HG03060 (cell line): ENCODE data around the gene TNFRSF21.

ENCODE experiments used
- ATAC-seq: cut with Tn5 transposase; IDR thresholded peaks from one replicate; pipeline ENCODE4 v1.9.1; 2021; ENCODE audit warnings: low read depth, moderate number of reproducible peaks; ENCODE audit not compliant: unreplicated experiment

The TNFRSF21 gene

DNA sequence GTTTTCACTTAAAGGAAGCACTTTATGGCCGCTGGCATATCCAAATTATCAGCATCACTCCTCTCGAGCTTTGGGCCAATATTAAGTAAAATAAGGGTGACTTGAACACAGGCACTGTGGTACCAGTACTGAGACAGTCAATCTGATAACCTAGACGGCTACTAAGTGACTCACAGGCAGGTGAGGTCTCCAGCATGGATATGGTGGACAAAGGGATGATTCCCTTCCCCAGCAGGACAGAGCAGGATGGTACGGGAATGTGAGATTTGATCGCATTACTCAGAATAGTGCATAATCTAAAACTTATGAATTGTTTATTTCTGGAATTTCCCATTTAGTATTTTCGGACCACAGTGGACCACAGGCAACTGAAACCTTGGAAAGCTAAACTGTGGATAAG lies 55.7 kb downstream of the TNFRSF21 start:
- no peak for ATAC-seq

DNA sequence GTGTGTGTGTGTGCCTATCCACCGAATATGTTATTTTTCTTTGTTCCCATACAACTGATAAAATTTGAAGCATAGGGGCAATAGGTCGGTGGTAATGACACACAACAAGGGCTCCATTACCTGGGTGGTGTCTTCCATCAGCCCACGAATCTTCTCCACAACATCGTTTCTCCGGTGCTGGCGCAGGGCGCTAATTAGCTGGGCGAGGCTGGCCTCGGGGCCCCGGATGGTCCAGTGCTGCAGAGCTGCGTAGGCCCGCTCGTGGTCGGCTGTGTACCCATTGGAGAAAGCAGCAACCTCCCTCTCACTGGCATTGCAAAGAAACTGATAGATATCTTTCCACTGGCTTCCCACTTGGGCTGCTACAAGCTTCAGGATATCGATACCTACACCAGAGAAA lies 56.6 kb downstream of the TNFRSF21 start:
- ATAC-seq = no peak

DNA sequence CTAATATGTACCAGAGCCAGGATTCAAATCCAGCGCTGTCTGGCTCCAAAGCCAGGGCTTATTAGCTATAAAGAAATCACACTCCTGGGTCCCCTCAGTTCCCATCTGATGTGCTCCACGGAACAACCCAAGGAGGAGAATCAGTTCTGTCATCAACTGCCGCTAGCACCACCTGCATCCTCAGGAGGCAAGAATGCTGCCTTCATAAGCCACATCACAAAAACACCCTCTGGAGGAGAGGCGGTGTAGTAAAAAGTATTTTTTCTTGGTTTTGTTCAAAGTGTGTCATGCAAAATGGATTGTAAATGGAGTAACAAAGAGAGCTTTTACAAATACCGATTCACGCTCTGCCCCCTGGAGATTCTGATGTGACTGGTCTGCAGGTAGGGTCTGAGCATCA lies 57.1 kb downstream of the TNFRSF21 start:
- no peak for ATAC-seq

DNA sequence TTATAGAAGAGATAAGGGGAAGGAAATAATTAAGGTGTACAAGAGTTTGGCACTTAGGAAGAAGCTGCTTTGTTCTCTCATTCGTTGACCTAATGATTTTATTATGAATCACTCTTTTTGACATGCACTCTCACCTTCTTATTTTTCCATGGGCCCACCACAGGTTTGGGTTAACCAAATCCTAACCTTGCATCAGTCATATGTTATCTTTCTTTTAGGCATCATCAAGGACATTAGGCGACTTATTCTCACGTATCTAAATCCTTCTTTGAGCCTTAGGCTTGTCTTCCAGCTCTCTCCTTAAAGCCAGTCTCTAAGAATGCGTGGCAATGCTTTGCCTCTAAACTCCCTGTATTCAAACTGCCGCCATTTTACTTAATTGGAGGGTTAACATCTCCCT lies 58.3 kb downstream of the TNFRSF21 start:
- no peak for ATAC-seq

DNA sequence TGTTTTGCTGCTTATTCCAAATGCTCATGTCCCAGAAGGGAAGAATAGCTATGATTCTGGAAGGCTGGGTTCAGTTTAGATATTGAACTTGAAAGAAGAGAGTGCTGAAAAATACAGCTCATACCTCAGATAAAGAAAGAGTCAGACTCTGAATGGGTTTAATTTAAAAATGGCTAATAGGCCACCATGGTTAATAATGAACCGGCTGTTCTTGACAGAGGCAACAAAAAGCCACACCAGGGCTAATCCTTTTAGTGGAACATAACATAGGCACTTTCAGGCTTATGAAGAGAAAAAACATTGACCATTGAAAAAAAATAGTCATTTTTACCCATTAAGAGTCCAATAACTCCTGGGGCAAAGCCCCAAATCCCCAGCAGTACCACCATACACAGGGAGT lies 59.4 kb downstream of the TNFRSF21 start:
- ATAC-seq = no peak

DNA sequence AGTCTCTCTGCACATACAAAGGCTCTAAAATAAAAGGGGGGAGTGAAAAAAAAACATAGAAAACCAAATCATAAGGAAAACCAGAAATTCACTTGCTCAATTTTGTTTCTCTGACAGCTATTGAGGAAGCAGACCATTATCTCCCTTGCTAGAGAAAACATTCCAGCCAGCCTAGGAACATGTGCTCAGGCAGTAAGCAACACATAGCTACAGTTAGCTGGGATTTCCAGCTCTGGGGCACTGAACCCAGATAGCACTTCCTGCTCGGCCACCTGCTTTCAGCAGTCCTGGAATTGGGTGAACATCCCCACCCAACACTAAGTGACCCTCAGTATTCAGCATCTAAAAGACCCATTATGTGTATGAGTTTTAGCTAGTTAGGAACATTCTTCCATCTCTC lies 61.3 kb downstream of the TNFRSF21 start:
- ATAC-seq = no peak

DNA sequence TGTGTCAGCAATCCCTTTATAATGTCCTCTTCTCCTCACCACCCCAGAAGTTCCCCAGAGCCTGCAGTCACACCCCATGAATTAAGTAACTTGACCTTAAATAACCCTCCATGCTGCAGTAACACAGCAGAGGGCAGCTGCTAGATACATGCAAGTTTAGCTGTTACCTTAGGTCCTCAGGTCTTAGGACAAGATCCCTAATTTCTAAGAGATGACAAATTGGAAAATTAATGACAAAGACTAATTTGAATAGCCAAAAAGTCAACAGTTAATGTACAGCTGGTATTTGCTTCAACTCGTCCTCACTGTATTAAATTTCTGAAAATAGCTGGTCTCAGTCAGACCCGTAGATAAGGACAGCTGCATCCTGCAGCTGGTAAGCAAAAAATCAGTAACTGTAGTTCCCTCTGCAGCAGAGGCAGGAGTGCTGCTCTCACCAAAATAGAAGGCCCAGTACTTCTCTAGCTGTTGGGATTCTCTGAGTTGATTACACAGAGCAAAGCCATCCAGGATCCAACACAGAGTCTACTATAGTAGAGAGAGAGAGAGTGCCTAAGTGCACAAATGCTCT lies 62.4 kb downstream of the TNFRSF21 start:
- ATAC-seq = peak; percentile 32

DNA sequence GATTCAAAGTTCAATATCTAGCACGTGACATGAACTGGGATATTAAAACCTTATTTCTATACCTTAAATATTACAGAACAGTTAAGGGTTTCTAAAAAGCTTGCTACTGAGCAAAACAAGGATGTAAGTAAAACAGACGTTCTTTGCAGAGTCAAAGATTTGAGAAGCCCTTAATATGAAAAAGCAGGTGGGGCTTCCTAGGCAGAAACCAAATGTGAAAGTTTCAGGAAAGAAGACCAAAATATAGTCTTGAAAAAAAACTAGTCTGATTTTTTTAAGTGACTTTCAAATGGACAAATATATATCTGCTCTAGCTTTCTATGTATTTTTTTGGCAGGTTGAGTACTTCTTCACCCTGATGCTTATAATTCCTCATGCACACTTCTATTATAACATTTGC lies 63.2 kb downstream of the TNFRSF21 start:
- ATAC-seq = no peak

DNA sequence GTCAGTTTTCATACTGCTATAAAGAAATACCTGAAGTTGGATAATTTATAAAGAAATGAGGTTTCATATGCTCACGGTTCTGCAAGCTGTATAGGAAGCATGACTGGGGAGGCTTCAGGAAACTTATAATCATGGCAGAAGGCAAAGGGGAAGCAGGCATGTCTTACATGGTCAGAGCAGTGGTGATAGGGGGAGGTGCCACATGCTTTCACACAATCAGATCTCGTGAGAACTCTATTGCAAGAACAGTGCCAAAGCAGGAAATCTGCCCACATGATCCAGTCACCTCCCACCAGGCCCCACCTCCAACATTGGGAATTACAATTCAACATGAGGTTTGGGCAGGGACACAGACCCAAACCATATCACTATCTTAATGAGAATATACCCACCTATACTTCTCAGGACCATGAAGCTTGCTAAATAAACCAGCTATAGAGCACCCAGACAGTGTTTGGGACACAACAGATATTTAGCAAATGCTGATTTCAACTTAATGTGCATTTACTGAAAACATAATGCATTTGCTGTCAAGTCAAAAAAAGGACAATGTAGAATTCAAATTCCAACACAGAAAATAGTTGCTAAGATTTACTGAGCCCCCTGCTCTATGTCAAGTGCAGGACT lies 63.8 kb downstream of the TNFRSF21 start:
- no peak for ATAC-seq

DNA sequence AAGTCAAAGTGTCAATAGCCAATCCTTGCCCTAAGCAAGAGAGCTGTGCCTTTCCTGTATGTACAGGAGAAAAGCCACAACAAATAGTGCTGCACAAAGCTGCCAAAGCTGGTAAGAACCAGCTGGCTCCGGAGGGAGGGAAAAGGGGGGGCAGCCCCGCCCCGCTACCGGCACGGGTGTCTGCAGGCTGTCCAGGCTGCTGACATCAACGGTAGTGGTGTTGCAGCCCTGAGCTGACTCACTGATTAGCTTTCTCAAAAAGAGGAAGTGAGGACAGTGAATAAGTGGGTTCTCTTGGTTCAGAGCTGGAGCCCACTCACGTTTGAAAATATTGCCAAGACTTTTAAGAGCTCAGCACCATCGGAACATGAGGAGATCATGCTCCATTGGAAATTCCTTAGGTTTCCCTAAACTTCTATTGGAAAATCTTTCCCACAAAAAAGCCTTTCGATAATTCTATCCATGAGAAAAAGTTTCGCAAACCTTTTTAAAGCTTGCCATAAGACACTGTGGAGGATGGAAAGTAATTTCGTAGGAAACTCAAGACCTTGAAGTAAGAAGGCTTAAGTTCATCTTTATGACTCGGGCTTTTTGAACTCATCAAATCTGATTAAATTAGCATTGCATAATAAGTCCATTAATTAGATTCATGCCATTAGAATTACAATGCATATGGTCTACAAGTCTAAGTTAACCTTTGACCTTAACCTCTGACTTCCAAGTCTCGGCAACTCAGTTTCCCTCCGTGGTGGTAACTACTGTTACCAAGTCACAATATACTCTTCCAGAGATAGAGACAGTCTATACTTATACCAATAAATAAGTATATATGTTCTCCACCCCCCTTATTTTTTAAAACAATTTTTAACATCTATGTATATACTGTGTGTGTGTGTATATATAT lies 67.0 kb downstream of the TNFRSF21 start:
- ATAC-seq = peak; percentile 94

DNA sequence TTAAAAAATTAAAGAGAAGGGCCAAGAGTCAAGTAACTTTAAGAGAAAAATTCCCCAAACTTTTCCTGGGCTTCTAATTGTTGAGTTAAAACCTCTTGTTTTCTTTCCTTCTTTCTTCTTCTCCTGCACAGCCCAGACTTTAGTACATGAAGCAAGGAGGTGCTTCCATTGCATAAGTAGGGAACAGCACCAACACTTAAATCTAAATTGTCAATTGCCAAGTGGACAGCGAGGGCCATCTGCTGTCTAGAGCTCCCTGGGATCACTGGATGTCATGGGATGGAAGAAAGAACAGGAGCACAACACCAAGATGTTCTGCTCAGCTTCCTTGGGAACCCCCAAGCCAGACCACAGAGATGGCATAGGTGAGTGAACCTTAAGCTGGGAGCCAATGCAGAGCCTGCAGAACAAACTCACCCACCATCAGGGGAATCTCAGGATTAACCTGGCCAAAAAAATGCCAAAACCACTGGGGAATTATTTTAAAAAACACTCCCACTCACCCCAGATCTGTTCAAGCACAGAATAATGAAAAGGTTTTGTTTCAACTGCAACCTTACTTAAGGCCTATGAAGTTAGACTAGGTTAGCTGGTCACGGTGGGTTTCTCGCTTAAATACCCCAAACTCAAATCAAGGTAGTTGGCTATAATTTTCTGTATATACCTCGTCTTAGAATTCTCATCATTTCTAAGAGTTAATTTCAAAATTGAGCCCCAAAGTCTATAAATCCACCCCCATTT lies 67.8 kb downstream of the TNFRSF21 start:
- ATAC-seq = no peak

DNA sequence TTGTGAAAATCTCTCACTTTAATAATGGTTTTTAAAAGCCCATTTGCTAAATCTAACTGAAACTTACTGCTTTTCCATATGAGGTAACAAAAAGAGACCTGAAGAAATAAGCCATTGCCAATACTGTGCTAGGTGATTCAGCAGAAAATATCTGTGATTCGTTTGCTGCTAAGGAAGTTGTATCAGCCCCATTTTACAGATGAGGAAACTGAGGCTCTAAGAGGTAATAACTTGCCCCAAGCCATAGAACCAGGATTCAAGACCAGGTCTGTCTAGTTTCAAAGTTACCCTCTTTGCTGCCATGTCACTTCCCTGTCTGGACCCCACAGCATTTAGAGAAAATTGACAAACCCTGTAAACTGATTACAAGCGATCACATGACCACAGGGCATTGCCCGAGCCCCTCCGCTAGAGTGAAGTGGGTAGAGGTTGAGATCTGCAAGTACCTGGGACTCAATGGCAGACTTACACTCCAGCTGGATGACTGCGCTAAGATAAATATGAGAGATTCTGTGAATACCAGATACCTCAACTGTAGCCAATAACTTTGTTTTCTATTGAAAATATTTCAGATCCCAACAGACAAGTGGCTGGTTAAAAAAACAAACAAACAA lies 69.3 kb downstream of the TNFRSF21 start:
- ATAC-seq = no peak

DNA sequence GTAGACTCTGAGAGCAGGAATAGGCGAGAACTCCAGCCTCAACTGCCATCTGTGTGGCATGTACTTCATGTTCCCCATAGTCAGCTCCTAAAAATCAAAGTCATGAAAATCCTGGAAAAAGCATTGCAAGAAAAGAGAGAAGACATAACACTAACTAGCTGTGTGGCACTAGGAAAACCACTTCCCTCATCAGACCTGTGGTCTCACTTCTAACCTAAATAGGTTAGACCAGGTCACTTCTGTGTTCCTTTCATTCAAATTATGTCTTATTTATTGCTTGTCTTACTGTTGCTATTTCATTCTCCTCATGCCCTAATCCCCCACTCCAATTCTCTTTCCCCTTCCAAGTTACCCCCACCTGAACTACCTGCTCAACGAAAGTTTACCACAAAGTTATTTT lies 70.2 kb downstream of the TNFRSF21 start:
- ATAC-seq = no peak

DNA sequence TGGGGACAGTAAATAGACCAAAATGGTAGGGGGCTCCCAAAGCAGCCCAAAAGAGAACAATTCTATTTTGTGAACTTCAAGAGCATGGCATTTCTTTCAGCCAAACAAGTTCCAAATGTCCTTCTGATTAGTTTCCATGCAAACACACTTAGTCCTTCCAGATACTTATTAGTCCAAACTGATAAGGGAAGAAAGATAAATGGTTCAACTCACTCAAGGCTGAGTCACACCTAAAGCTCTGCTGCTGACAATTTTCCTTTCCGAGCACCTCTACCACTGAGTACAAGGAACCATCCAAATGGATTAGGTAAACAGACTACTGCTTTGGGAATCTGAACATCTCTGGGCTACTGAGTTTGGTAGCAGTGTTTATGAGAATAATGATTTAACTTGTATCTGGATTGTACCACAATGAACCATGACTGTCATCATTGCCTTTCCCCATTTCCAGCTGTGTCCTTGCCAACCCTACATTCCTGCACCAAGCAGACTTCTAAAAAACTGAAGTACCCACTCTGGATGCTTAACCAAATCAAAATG lies 71.2 kb downstream of the TNFRSF21 start:
- ATAC-seq = no peak

DNA sequence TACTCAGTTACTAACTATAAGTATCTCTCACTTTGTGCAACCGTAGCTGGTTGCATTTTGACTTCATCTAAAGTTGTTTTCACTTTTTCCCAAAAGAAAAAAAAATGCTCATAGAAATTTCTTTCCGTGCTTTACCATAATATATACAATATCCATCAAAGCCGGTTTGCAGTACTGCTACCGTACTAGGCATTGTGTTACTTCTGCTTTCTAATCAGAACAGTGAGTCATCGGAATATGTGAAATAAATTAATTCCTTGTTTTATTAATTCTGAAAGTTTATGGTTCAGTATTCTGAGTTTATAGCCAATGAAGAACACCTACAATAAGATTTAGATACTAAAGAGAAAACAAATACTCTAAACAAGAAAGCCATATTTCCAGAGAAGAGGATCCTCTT lies 72.5 kb downstream of the TNFRSF21 start:
- ATAC-seq = no peak

DNA sequence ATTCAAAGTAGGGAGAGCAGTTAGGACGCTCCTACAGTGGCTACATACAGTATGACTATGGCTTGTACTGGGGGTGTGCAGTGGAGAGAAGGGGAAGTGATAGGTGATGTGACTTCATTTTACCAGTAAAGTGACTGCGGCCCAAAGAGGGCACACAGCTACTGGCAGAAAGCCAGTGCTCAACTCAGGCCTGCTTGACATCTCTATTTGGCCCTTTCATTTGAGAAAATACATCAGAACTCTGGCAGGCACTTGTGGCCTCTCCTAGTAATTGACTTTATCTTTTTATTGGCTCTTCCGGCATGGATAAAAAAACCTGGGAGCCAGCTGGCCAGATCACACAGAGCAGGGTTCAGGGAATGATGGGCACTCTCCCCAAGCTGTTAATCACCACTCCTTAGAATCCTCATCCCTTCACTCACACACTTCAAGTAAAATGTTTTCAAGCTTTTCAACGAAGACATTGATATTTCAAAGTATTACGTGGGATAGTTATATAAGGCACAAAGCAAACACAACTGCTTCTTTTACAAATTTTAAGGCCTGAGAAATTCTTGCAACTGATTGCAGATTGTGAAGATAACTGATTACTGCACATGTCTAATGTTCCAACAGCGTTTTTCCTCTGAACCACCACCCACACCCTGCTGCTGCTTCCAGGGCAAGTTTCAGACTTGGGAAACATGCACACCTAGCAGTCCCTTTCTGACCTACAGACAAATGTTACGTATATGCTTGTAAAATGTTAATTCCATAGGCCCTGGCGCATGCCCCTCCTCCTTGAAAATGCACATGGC lies 73.5 kb downstream of the TNFRSF21 start:
- ATAC-seq = peak; percentile 86

DNA sequence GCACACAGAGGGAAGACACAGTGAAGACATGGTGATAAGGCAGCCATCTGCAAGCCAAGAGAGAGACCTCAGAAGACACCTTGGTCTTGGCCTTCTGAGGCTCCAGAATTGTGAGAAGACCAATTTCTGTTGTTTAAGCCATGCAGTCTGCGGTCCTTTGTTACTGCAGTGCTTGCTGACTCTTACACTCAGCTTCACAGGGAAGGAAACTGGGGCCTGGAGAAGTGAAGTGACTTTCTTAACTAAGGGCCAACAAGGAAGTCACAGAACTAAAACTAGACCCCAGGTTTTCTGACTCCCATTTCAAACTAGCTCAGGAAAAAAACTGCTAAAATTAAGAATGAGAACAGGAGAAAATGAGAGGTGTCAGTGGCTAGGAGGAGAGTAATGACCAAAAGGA lies 74.3 kb downstream of the TNFRSF21 start:
- no peak for ATAC-seq

DNA sequence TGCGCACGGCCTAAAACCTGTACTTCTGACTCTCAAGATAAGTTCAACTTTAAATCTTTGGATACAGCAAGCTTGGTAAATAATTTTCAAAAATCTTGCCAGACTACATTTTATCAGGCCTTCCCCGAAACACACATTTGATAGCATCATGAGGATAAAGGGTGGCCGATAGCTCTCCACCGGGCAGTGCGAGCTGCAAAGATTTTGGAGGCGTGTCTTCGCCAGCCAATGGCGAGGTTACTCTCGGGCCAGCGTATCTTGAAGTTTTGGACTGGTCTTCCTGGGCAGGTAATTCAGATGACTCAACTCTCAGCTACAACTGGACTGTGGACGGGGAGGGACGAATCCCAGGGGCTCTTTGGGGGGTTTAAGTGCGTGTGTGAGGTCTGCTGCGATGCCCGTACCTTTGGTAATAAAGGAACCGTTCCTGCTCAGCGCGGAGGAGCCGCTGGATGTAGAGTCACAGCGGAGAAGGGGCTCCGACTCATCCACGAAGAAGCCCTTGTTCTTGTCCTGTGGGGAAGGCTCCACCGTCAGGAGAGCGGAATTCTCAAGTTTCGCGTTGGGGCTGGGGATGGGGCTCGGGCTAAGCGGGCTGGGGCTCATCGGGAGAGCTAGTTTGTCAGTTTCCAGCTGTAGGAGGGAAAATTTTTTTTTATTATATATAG lies 75.3 kb downstream of the TNFRSF21 start:
- ATAC-seq = no peak

DNA sequence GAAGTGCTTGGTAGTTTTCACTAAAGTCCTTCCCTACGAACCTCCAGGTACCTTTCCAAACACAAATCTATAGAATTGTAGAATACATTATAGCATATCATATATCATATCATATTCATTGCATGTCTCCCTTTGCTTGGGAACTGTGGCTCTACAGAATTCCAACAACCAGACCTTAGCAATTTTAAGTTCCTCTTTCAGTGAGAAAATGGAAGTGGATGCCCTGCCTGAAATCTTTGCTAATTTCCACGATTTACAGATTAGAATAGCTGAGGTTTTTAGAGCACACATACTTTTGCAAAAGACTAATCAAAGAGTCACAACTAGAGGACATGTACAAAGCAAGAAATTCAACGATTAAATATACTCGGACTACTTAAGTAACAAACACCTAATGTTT lies 78.6 kb downstream of the TNFRSF21 start:
- no peak for ATAC-seq
